ENCODE results near the gene DOC2B.
"Not testable (repeated sequence)": the region's sequence is repeated elsewhere in the genome, so short reads cannot be mapped to it uniquely, and the experiment has no call there.

Gene DOC2B

GRCh38 chr17:144936-145670 is 36.3 kb downstream of the DOC2B start:
- no peak for DNase-seq (ENCODE audit: low spot score)

GRCh38 chr17:143785-144281 is 37.6 kb downstream of the DOC2B start:
- DNase-seq (ENCODE audit: low spot score): peak; percentile 77

- DNase-seq (ENCODE audit: low spot score): no peak
These were observed 38.3 kb downstream of the DOC2B start for GRCh38 chr17:142876-143784.

GRCh38 chr17:142102-142661 is 39.3 kb downstream of the DOC2B start:
- peak; percentile 85 for DNase-seq (ENCODE audit: low spot score)

GRCh38 chr17:139401-140205 is 41.8 kb downstream of the DOC2B start:
- not testable (repeated sequence) for DNase-seq (ENCODE audit: low spot score)

- not testable (repeated sequence) for DNase-seq (ENCODE audit: low spot score)
These were observed 44.2 kb downstream of the DOC2B start, which contains the start of gene SCGB1C2 for GRCh38 chr17:137166-137807. Gene SCGB1C2 (plus strand): TSS chr17:137569. CDS start chr17:137591, 22 bp downstream.

- not testable (repeated sequence) for DNase-seq (ENCODE audit: low spot score)
These were observed 44.9 kb downstream of the DOC2B start for GRCh38 chr17:136531-136930.

GRCh38 chr17:135895-136294 is 45.6 kb downstream of the DOC2B start:
- not testable (repeated sequence) for DNase-seq (ENCODE audit: low spot score)

GRCh38 chr17:135022-135421 is 46.4 kb downstream of the DOC2B start:
- DNase-seq (ENCODE audit: low spot score): not testable (repeated sequence)

GRCh38 chr17:134332-134785 is 47.1 kb downstream of the DOC2B start:
- not testable (repeated sequence) for DNase-seq (ENCODE audit: low spot score)

- DNase-seq (ENCODE audit: low spot score): not testable (repeated sequence)
These were observed 47.5 kb downstream of the DOC2B start for GRCh38 chr17:133932-134331.

- DNase-seq (ENCODE audit: low spot score): peak; percentile 45
These were observed 63.0 kb downstream of the DOC2B start for GRCh38 chr17:118339-118917.

GRCh38 chr17:113111-113510 is 68.3 kb downstream of the DOC2B start:
- DNase-seq (ENCODE audit: low spot score): not testable (repeated sequence)
